Measurements from ENCODE around the gene PTPN6.

Gene PTPN6

GRCh38 chr12:6975297-6976032 lies 24.3 kb downstream of the PTPN6 start:
- no peak for DNase-seq

GRCh38 chr12:6977653-6978052 lies 26.5 kb downstream of the PTPN6 start:
- no peak for DNase-seq

- no peak for DNase-seq
These were observed 27.0 kb downstream of the PTPN6 start for GRCh38 chr12:6978188-6978587.

GRCh38 chr12:6978611-6979011 lies 27.5 kb downstream of the PTPN6 start:
- no peak for DNase-seq

GRCh38 chr12:6979021-6979420 lies 27.9 kb downstream of the PTPN6 start:
- no peak for DNase-seq

GRCh38 chr12:6979453-6979852 lies 28.3 kb downstream of the PTPN6 start:
- no peak for DNase-seq

- no peak for DNase-seq
These were observed 28.9 kb downstream of the PTPN6 start for GRCh38 chr12:6980075-6980474.

GRCh38 chr12:6980740-6981139 lies 29.6 kb downstream of the PTPN6 start:
- no peak for DNase-seq

- no peak for DNase-seq
These were observed 30.2 kb downstream of the PTPN6 start for GRCh38 chr12:6981152-6982052.

- no peak for DNase-seq
These were observed 31.4 kb downstream of the PTPN6 start for GRCh38 chr12:6982532-6982931.

- DNase-seq = no peak
These were observed 36.9 kb downstream of the PTPN6 start for GRCh38 chr12:6987956-6988553.

GRCh38 chr12:6996040-6996441 lies 44.9 kb downstream of the PTPN6 start:
- no peak for DNase-seq

GRCh38 chr12:6998715-6999451 lies 47.7 kb downstream of the PTPN6 start:
- DNase-seq = no peak

GRCh38 chr12:7001921-7002591 lies 50.9 kb downstream of the PTPN6 start:
- no peak for DNase-seq

- no peak for DNase-seq
These were observed 53.2 kb downstream of the PTPN6 start for GRCh38 chr12:7004287-7004803.

- no peak for DNase-seq
These were observed 53.7 kb downstream of the PTPN6 start for GRCh38 chr12:7004840-7005239.

GRCh38 chr12:7005311-7005710 lies 54.2 kb downstream of the PTPN6 start:
- DNase-seq = no peak

- DNase-seq = no peak
These were observed 55.5 kb downstream of the PTPN6 start for GRCh38 chr12:7006639-7007038.

GRCh38 chr12:7008864-7009263 lies 57.7 kb downstream of the PTPN6 start:
- DNase-seq = no peak

- DNase-seq = no peak
These were observed 58.4 kb downstream of the PTPN6 start for GRCh38 chr12:7009512-7009911.
